ENCODE measurements around the gene PSPC1.

The PSPC1 gene

DNA sequence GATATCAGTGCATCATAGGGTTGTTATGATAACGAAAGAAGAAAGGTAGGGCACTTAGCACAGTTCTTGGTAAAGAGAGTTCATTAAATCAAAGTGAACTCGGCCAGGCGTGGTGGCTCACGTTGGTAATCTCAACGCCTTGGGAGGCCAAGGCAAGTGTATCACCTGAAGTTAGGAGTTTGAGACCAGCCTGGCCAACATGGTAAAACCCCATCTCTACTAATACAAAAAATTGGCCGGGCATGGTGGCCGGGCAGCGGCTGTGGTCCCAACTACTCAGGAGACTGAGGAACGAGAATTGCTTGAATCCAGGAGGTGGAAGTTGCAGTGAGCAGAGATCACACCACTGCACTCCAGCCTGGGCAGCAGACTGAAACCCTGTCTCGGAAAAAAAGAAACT, 19.1 kb downstream of the PSPC1 start:
- no peaks in the 10 kb centered on the region for H3K27me3 ChIP-seq (ENCODE audit: insufficient read depth, poor library complexity, severe bottlenecking)
- peaks cover 50% of the 10 kb centered on the region for H3K36me3 ChIP-seq (ENCODE audit: low read depth)
- DNase-seq (ENCODE audit: low spot score) (no peak), ATAC-seq (ENCODE audit: low read depth) (no peak)
- no peaks in the 10 kb centered on the region for H3K4me1 ChIP-seq (ENCODE audit: insufficient read depth, poor library complexity, severe bottlenecking)
- TF ChIP-seq CTCF (IDR thresholded peaks at IDR 0.05; ENCODE audit: poor library complexity, severe bottlenecking) = no peak
- no peaks in the 10 kb centered on the region for H3K9me3 ChIP-seq (ENCODE audit: severe bottlenecking)
- H3K27ac ChIP-seq (ENCODE audit: poor library complexity, severe bottlenecking) = no peak overlapping the region
- no peak overlapping the region for H3K4me3 ChIP-seq (ENCODE audit: severe bottlenecking)

DNA sequence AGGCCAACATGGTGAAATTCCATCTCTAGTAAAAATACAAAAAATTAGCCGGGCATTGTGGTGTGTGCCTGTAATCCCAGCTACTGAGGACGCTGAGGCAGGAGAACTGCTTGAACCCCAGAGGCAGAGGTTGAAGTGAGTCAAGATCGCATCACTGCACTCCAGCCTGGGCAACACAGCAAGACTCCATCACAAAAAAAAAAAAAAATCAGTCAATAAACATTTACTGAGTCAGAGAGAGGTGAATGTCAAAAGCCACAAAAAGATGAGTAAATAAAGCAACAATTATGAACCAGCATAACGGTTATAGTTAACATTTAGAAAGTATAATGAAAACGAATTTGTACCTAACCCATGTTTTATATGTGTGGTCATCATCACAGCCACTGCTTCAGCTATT, 23.1 kb downstream of the PSPC1 start:
- H3K9me3 ChIP-seq (ENCODE audit: severe bottlenecking) = no peaks in the 10 kb centered on the region
- ATAC-seq (ENCODE audit: low read depth) = no peak
- no peak overlapping the region for H3K27ac ChIP-seq (ENCODE audit: poor library complexity, severe bottlenecking)
- no peak overlapping the region for H3K4me3 ChIP-seq (ENCODE audit: severe bottlenecking)
- H3K4me1 ChIP-seq (ENCODE audit: insufficient read depth, poor library complexity, severe bottlenecking) = no peaks in the 10 kb centered on the region
- no peak for DNase-seq (ENCODE audit: low spot score)
- peaks cover 46% of the 10 kb centered on the region for H3K36me3 ChIP-seq (ENCODE audit: low read depth)
- H3K27me3 ChIP-seq (ENCODE audit: insufficient read depth, poor library complexity, severe bottlenecking) = no peaks in the 10 kb centered on the region
- no peak for TF ChIP-seq CTCF (IDR thresholded peaks at IDR 0.05; ENCODE audit: poor library complexity, severe bottlenecking)

GRCh38 chr13:19742643-19743042, 40.1 kb downstream of the PSPC1 start:
- H3K9me3 ChIP-seq (ENCODE audit: severe bottlenecking) = no peaks in the 10 kb centered on the region
- no peak for TF ChIP-seq CTCF (IDR thresholded peaks at IDR 0.05; ENCODE audit: poor library complexity, severe bottlenecking)
- DNase-seq (ENCODE audit: low spot score) = no peak
- no peak for ATAC-seq (ENCODE audit: low read depth)
- H3K4me1 ChIP-seq (ENCODE audit: insufficient read depth, poor library complexity, severe bottlenecking) = no peaks in the 10 kb centered on the region
- no peak overlapping the region for H3K27ac ChIP-seq (ENCODE audit: poor library complexity, severe bottlenecking)
- peaks cover 63% of the 10 kb centered on the region for H3K36me3 ChIP-seq (ENCODE audit: low read depth)
- H3K4me3 ChIP-seq (ENCODE audit: severe bottlenecking) = no peak overlapping the region
- H3K27me3 ChIP-seq (ENCODE audit: insufficient read depth, poor library complexity, severe bottlenecking) = no peaks in the 10 kb centered on the region

- Histone ChIP-seq H3K27ac (ENCODE audit: poor library complexity, severe bottlenecking) (no peak overlapping the region), H3K27me3 (ENCODE audit: insufficient read depth, poor library complexity, severe bottlenecking) (no peaks in the 10 kb centered on the region), H3K4me3 (ENCODE audit: severe bottlenecking) (no peak overlapping the region), H3K4me1 (ENCODE audit: insufficient read depth, poor library complexity, severe bottlenecking) (peaks cover 3% of the 10 kb centered on the region), H3K36me3 (ENCODE audit: low read depth) (peaks cover 59% of the 10 kb centered on the region), H3K9me3 (ENCODE audit: severe bottlenecking) (no peaks in the 10 kb centered on the region)
- ATAC-seq (ENCODE audit: low read depth) (no peak), DNase-seq (ENCODE audit: low spot score) (no peak)
- no peak for TF ChIP-seq CTCF (IDR thresholded peaks at IDR 0.05; ENCODE audit: poor library complexity, severe bottlenecking)
Observed at GRCh38 chr13:19737844-19738557, 44.7 kb downstream of the PSPC1 start.

DNA sequence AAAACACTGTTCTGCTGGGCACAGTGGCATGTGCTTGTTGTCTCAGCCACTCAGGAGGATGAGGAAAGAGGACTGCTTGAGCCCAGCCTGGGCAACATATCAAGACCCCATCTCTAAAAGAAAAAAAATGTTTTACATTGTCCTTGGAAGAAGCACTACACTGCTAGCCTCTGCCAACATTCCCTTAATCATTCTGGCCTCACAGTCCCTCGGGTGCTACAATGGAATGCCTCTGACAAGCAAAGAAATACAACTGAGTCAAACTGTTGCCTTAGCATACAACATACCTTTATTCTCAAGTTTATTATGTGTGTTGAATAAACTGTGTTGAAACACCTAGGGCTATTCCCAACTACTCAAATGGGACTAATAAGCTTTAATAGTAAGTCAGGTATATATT, 56.1 kb downstream of the PSPC1 start:
- H3K9me3 ChIP-seq (ENCODE audit: severe bottlenecking) = no peaks in the 10 kb centered on the region
- DNase-seq (ENCODE audit: low spot score) (no peak), ATAC-seq (ENCODE audit: low read depth) (no peak)
- H3K4me1 ChIP-seq (ENCODE audit: insufficient read depth, poor library complexity, severe bottlenecking) = no peaks in the 10 kb centered on the region
- TF ChIP-seq CTCF (IDR thresholded peaks at IDR 0.05; ENCODE audit: poor library complexity, severe bottlenecking) = no peak
- H3K27ac ChIP-seq (ENCODE audit: poor library complexity, severe bottlenecking) = no peak overlapping the region
- peaks cover 47% of the 10 kb centered on the region for H3K36me3 ChIP-seq (ENCODE audit: low read depth)
- no peak overlapping the region for H3K4me3 ChIP-seq (ENCODE audit: severe bottlenecking)
- H3K27me3 ChIP-seq (ENCODE audit: insufficient read depth, poor library complexity, severe bottlenecking) = no peaks in the 10 kb centered on the region
